LoVo (cell line): ENCODE measurements around the gene B4GALT6.

Experiments
- DNase-seq: peaks from one replicate; pipeline ENCODE4 v3.0.0-alpha.2; 2016; ENCODE audit warnings: low spot score

The B4GALT6 gene

GRCh38 chr18:31658670-31659575 lies 25.5 kb downstream of the B4GALT6 start:
- no peak for DNase-seq

DNA sequence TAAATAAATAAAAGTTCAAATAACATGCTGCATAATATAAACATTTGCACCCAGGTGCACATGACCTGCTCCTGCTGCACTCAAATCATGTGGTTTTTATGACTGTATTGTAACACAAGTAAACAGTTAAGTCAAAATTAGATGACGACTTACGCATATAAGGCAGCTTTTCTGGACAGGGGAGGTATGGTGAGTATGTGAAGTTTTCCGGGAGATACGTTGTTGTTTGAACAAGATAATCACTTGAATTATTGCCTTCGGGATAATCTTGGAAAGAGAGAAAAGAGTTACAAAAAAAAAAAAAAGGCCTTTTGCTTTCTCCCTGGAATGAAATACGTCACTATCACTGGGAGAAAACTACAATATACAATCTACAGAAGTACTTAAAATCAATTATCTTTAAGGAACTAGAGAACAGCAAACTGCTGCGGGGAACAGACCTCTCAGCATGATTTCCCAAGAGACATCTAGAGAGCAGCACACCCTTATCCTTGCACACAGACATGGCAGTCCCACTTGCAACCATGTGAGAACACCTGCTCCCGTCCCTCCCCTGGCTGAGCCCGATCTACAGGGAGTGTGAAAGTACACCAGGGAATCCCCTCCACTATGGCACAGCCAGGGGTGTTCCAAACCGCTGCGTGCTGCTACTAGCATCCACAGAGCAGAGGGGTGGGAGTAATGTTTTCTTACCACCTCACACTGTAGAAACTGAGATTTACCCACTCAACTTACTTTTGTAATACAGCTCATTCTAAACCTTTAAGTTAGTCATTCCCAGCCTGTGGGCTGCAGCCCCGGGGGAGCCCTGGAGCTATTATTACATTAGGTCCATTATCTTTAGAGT lies 26.3 kb downstream of the B4GALT6 start:
- no peak for DNase-seq

DNA sequence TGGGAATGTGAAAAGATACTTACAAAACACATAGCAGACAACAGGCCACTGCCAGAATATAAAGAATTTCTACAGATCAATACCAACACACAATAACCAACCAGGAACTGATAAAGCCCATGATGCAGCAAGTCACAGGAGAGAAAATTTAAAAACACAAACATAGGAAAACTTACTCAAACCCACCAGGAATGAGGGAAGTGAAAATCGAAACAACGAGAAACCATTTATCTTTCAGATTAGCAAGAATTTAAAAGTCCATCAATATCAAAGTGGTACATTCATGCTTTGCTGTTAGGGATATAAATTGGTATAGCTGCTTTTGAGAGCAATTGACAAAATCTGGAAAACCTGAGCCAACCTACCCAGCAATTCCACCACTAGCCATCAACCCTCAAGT lies 27.6 kb downstream of the B4GALT6 start:
- no peak for DNase-seq

DNA sequence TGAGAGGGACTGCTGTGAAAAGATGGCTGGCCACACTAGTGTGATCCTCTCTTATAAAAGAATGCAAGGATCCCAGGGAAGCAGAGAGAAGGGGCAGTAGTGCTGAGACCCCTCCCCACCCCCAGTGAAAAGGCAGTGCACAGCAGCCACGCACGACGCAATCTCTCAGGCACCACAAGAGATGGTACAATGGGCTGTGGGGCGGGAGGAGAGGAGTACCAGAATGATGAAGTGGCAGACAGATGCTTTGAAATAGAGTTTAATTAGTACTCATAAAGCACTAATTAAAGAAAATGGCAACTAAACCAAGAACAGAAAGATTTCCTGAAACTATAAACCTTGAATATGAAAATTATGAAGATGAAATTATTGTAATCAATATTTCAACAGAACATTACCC lies 29.0 kb downstream of the B4GALT6 start:
- DNase-seq = no peak

DNA sequence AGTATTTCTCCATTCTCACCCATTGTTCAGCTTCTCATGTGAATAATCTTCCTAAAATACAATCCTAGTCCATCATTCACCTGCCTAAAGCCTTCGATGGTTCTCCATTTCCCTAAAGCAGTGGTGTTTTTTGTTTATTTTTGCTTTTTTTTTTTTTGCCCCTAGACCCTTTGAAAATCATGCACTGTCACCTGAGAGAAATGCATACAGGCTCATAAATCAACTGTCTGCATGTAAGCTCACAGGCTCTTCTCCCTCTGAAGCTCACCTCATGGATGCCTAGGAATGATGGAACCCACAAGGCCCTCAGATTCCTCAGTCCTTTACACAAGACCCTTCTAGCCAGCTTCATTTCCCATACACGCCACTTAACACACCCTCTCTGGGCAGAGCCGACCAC lies 31.5 kb downstream of the B4GALT6 start:
- DNase-seq = no peak

DNA sequence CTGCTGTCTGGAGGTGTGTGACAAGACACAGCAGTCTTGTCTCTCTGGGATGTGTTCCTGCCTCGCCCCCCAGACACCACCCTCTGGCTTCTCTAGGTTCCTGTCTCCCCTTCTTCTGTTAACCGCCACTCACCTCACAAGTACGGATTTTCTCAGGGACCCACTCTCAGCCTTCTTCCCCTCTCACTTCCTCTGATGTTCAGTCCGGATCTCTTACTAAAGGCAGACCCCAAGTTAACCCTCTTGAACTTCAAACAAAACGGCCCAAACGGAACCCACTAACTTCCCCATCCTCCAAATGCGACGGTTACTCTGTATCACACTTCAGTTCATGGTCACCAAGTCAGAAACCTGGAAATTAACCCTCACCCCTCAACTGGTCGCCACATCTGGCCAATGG lies 32.0 kb downstream of the B4GALT6 start:
- DNase-seq = no peak

DNA sequence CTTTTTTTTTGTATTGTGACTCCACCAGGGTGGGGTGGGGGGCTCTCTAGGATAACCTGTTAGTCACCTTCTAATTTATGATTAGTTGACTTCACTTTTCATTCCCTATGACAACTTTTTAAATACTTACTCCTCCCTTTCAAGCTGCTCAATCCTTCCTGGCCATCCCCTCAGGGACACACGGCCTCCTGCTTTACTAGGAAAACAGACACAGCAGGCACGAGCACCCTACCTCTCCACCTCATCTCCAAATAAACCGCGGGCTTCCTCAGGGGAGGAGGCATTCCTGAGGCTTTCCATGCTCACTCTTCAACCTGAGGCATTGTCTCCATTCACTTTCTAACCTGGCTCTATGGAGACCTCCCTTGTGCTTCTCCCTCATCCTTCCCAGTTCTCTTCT lies 33.0 kb downstream of the B4GALT6 start:
- DNase-seq = no peak

GRCh38 chr18:31649978-31650719 lies 34.2 kb downstream of the B4GALT6 start:
- DNase-seq = no peak

GRCh38 chr18:31649449-31649848 lies 34.9 kb downstream of the B4GALT6 start:
- DNase-seq = no peak

- peak; percentile 58 for DNase-seq
Observed at GRCh38 chr18:31648966-31649429, 35.4 kb downstream of the B4GALT6 start.

DNA sequence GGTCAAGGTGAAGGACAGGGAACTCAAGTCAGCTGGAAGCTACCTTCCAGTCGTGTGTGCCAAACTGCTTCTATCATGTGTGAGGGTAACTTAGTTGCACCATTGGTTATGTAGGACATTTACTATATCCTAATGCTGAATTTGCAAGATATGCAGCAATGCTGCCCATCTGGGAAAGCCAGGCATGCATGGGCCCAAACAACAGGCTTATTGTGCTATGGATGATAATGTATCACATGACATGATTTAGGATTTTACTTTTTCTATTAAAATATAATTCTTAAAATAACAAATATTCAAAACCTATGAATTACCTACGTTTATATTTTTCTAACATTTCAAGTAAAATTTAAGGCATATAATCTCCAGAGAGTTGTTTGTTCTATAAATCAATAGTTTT lies 35.9 kb downstream of the B4GALT6 start:
- DNase-seq = no peak

- DNase-seq = no peak
Observed at GRCh38 chr18:31647127-31647753, 37.1 kb downstream of the B4GALT6 start.

DNA sequence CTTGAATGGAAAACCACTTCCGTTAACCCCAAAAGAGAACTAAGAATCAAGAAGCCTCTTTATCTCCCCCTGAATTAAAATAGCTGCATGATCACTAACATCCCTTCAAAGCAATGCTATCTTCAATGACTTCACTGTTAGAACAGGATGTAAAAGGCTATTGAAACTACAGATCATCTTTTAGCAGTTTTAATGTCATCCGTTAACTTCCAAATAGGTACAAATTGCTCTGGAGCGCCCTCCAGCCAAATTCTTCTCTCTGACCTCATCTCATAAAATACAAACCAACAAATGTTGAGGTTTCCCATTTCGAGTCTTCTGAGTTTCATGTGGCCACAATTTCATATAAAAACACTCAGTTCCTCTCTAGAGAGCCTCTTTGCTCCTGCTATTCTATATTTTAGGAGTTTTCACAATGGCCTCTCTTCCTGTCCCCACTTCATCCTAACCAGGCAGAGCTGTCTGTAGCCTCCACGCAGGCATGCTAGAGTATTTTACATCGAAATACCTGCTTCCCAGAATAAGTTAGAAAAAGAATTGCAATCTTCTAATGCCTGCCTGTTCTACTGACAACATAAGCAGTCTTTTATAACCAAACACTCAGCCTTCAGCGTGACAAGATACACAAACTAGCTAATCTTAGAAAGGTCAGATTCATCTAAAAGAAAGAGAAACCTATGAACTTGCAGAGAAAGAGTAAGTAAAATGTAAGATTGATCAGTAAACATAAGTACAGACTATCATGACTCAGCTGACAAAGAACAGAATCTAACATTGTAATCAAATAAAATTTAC lies 37.9 kb downstream of the B4GALT6 start:
- no peak for DNase-seq

- DNase-seq = no peak
Observed at GRCh38 chr18:31645411-31645810, 39.0 kb downstream of the B4GALT6 start.

DNA sequence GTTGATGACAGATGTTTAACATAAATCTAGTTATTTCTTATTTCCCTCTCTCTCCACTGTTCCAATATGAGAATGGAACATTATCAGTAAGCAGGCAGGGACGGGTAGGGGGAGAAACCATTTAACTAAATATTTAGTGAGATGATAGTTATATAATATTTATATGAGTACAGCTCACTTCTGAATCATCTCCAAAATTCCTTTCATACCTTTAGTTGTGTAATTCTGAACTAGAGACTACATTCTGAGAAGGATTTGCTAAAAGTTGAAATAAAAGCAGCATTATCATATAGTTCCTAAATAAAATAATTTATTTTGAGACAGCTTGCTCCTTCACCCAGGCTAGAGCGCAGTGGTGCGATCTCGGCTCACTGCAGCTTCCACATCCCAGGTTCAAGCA lies 41.4 kb downstream of the B4GALT6 start:
- no peak for DNase-seq

DNA sequence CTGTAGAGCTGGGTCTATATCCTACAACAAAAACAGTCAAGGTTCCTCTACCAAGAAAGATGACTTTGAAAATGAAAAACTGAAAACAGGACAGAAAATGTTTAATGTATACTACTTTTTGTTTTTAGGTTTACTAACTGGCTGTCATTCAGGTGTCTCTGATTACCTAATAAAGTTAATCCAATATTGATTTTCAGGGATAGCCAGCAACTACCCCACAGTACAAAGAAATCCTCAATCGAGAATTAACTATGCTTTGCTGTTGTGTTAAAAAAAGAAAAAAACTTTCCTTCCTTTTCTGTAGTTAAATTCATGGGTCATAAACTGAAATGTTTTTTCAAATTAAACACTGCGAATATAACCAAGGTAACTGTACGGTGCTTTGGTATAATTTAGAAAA lies 46.9 kb downstream of the B4GALT6 start:
- no peak for DNase-seq

- no peak for DNase-seq
Observed at GRCh38 chr18:31636387-31636786, 48.0 kb downstream of the B4GALT6 start.

DNA sequence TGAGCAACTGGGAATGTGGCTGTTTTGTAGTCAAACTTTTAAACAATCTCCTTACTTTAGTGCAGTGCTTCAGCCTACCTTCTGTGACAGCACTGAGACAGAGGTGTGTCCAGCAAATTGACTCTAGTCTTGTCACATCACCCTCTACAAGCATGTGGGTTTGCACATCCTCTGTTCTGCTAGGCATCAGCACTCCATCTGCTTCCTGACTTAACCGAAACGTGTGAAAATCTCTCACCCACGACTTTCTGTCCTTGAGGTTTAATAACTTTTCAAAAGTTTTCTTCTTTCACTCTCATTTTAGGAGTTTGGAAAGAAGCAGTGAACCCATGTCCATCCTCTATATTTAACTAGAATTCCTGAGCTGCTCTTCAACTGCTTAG lies 50.1 kb downstream of the B4GALT6 start:
- no peak for DNase-seq

DNA sequence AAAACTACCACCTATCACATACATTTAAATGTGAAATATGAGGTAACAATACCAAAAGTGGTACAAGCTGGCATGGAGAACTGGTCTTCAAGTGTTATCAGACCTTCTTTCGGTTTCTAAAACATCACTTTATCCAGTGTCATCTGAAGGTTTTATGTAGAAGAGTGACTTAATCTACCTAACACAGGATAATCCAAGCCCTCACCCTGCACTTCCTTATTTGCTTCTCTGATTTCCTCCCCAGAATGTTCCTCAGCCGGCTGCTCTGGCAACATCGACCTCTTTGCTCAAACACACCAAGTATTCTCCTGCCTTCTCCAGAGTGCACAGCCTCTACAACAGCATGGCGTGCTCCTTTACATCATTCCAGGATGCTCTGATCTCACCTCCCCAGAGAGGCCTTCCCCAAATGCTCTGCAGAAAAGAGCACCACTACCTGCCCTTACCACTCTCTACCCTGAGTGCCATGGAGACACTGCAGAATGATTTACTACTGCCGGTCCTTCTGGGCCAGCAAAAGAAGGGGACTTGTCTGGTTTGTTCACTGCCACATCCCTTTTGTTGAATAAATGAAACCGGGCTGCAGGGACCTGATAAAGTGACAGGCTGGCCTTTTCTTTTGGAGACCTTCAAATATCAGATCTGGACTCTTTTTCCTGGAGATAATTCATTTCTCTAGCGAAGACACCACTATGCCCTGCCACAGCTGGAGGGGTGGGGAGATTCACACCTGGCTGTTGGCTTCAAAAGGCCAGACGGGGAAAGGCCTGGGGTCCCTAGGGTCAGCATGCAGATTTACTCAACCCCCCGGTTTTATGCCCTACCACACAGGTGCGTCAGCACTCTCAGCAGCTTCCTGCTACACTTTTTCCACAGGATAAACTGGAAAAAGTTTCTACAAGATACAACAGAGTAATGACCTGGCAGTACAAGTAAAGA lies 50.7 kb downstream of the B4GALT6 start:
- no peak for DNase-seq

- DNase-seq = no peak
Observed at GRCh38 chr18:31632356-31632755, 52.0 kb downstream of the B4GALT6 start.
